Right cardiac atrium (tissue), 5 donors: ENCODE measurements around the gene KIAA1210. TPM values are rescaled to one million over a fixed set of nuclear protein-coding genes. Genes with fewer than 3 reads are reported as not detected.
A peak's percentile ranks its signal among the peaks of the same experiment; 100 is the strongest.

Experiments
- ATAC-seq, 2 donors: fragments of 200-7000 bp; cut with Tn5 transposase; one replicate each; pipeline versions ENCODE4 v1.8.0 to v1.9.1; 2020; ENCODE audit warnings: moderate library complexity in 2 of 2, mild to moderate bottlenecking in 1 of 2
- DNase-seq, 3 donors: peaks; one replicate each; pipeline ENCODE4 v3.0.0-alpha.2; 2020
- H3K27ac ChIP-seq: one replicate; pipeline ENCODE4 v1.5.1; 2013; ENCODE audit warnings: mild to moderate bottlenecking, low read length, control low read depth, moderate library complexity
- H3K27me3 ChIP-seq: one replicate; pipeline ENCODE4 v1.6.1; 2013; ENCODE audit not compliant: control insufficient read depth, insufficient read depth
- H3K4me1 ChIP-seq: one replicate; pipeline ENCODE4 v1.6.1; 2013; ENCODE audit warnings: low read length; ENCODE audit not compliant: control insufficient read depth, insufficient read depth
- H3K4me3 ChIP-seq: one replicate; pipeline ENCODE4 v1.5.1; 2013; ENCODE audit warnings: low read length, control low read depth
- H3K9me3 ChIP-seq: one replicate; pipeline ENCODE4 v1.6.1; 2013; ENCODE audit warnings: low read length; ENCODE audit not compliant: control insufficient read depth
- WGBS: extraction: QIAGEN DNeasy Blood & Tissue Kit; methylation state at CpG from one replicate; pipeline ENCODE4 v1.1.7; 2013; 5-methylcytosine and 5-hydroxymethylcytosine counted together
- intact Hi-C, 4 donors: fragments of 100-400 bp; cut with DNase I; formaldehyde crosslinking; loops; one replicate each; pipeline versions ENCODE4 v1.11.0 to v1.14.0; 2022 to 2023
- polyA plus RNA-seq: library from polyadenylated mRNA; stranded (reverse); fragments of 200-250 nt; gene quantifications from one replicate; pipeline ENCODE4 v1.2.3, GENCODE V29; 2013
- total RNA-seq, 4 donors: library from RNA; stranded (reverse); fragmentation: NEBNext Ultra II Directional; extraction: Animal tissue kit (Norgen Biotek cat#: 25700); gene quantifications; one replicate each; pipeline ENCODE4 v1.2.1, GENCODE V29; 2021
- donor health status: healthy with polysubstance abuse.
- donor health status: DM: no; HTN: yes; CAD: no.
- donor health status: DM: no; HTN: no; CAD: no.
- donor health status: DM: no; HTN: yes; CAD: no; lungs with severe emphysema.
- donor health status: DM: yes; HTN: yes; CAD: no.

Gene KIAA1210
- total and polyA plus RNA-seq, 5 donors, result 0.02 to 0.17 (median 0.09) TPM; not detected in 1

GRCh38 chrX:119069762-119070161 lies 57.9 kb downstream of the KIAA1210 start:
- H3K27ac ChIP-seq, result no peak overlapping the region
- no peaks in the 10 kb centered on the region for H3K9me3 ChIP-seq
- 97% methylated on average over 1 of the region's 1 CpG for WGBS
- intact Hi-C loops, result loop anchor here (5.0 kb wide), 3 partner anchors 62 to 232 kb away; no protein-coding TSS in a partner anchor
- ATAC-seq (no peak), DNase-seq (no peak)
- no peaks in the 10 kb centered on the region for H3K4me1 ChIP-seq
- H3K27me3 ChIP-seq, result no peaks in the 10 kb centered on the region
- H3K4me3 ChIP-seq, result no peak overlapping the region

- Histone ChIP-seq H3K27me3 (no peaks in the 10 kb centered on the region), H3K4me1 (no peaks in the 10 kb centered on the region), H3K4me3 (no peak overlapping the region), H3K9me3 (no peaks in the 10 kb centered on the region), H3K27ac (no peak overlapping the region)
- no peak for DNase-seq
- intact Hi-C loops, result loop anchor here (5.0 kb wide), 3 partner anchors 62 to 232 kb away; no protein-coding TSS in a partner anchor
- WGBS, result 92% methylated on average over 1 of the region's 1 CpG
- no peak for ATAC-seq
Observed at GRCh38 chrX:119069128-119069527, 58.5 kb downstream of the KIAA1210 start.

GRCh38 chrX:119067023-119067739 lies 60.4 kb downstream of the KIAA1210 start:
- DNase-seq (peak; percentile 52 to 80 (median 75)), ATAC-seq (peak; percentile 67 to 71)
- H3K4me1 ChIP-seq, result no peaks in the 10 kb centered on the region
- H3K4me3 ChIP-seq, result no peak overlapping the region
- no peak overlapping the region for H3K27ac ChIP-seq
- no peaks in the 10 kb centered on the region for H3K27me3 ChIP-seq
- intact Hi-C loops, result loop anchor here (5.0 kb wide), 3 partner anchors 60 to 230 kb away; no protein-coding TSS in a partner anchor
- WGBS, result 4% methylated on average over 7 of the region's 7 CpGs
- no peaks in the 10 kb centered on the region for H3K9me3 ChIP-seq

GRCh38 chrX:119063428-119063827 lies 64.2 kb downstream of the KIAA1210 start:
- intact Hi-C loops, result no loop called here
- Histone ChIP-seq H3K4me1 (no peaks in the 10 kb centered on the region), H3K4me3 (no peak overlapping the region), H3K27ac (no peak overlapping the region), H3K9me3 (no peaks in the 10 kb centered on the region), H3K27me3 (no peaks in the 10 kb centered on the region)
- ATAC-seq (no peak), DNase-seq (no peak)
- WGBS, result 94% methylated on average over 7 of the region's 7 CpGs

GRCh38 chrX:119062750-119063374 lies 64.8 kb downstream of the KIAA1210 start:
- DNase-seq, result no peak
- WGBS, result 51% methylated on average over 6 of the region's 6 CpGs

GRCh38 chrX:119055687-119056086 lies 71.9 kb downstream of the KIAA1210 start:
- DNase-seq (peak; percentile 19 to 72 (median 57)), ATAC-seq (peak; percentile 55 to 90)
- intact Hi-C loops, result no loop called here
- Histone ChIP-seq H3K27me3 (no peaks in the 10 kb centered on the region), H3K4me3 (no peak overlapping the region), H3K27ac (peak overlapping the region; percentile 10), H3K9me3 (no peaks in the 10 kb centered on the region), H3K4me1 (peaks cover 1% of the 10 kb centered on the region)
- 54% methylated on average over 2 of the region's 2 CpGs for WGBS

More at GRCh38 chrX:119062750-119063374, 64.8 kb downstream of the KIAA1210 start:
- H3K27ac ChIP-seq, result no peak overlapping the region
- no peaks in the 10 kb centered on the region for H3K27me3 ChIP-seq
- ATAC-seq, result no peak
- no peaks in the 10 kb centered on the region for H3K9me3 ChIP-seq
- intact Hi-C loops, result no loop called here
- no peaks in the 10 kb centered on the region for H3K4me1 ChIP-seq
- no peak overlapping the region for H3K4me3 ChIP-seq

GRCh38 chrX:119045884-119046283 lies 81.7 kb downstream of the KIAA1210 start:
- H3K9me3 ChIP-seq, result no peaks in the 10 kb centered on the region
- ATAC-seq (no peak), DNase-seq (no peak)
- intact Hi-C loops, result no loop called here
- no peak overlapping the region for H3K27ac ChIP-seq
- H3K27me3 ChIP-seq, result no peaks in the 10 kb centered on the region
- 95% methylated on average over 2 of the region's 2 CpGs for WGBS
- H3K4me3 ChIP-seq, result no peak overlapping the region
- no peaks in the 10 kb centered on the region for H3K4me1 ChIP-seq

- H3K4me3 ChIP-seq, result no peak overlapping the region
Observed at GRCh38 chrX:119042996-119043395, 84.6 kb downstream of the KIAA1210 start.

GRCh38 chrX:119042040-119042439 lies 85.6 kb downstream of the KIAA1210 start:
- no peaks in the 10 kb centered on the region for H3K27me3 ChIP-seq
- no peak overlapping the region for H3K4me3 ChIP-seq
- DNase-seq, result no peak
- no peaks in the 10 kb centered on the region for H3K9me3 ChIP-seq
- ATAC-seq, result no peak
- intact Hi-C loops, result no loop called here
- 92% methylated on average over 3 of the region's 3 CpGs for WGBS
- H3K4me1 ChIP-seq, result no peaks in the 10 kb centered on the region
- no peak overlapping the region for H3K27ac ChIP-seq

More at GRCh38 chrX:119042996-119043395, 84.6 kb downstream of the KIAA1210 start:
- no peak for DNase-seq
- WGBS, result 97% methylated on average over 1 of the region's 1 CpG
- ATAC-seq, result no peak
- intact Hi-C loops, result no loop called here
- Histone ChIP-seq H3K9me3 (no peaks in the 10 kb centered on the region), H3K27ac (no peak overlapping the region), H3K27me3 (no peaks in the 10 kb centered on the region), H3K4me1 (no peaks in the 10 kb centered on the region)

GRCh38 chrX:119041175-119041574 lies 86.4 kb downstream of the KIAA1210 start:
- Histone ChIP-seq H3K4me1 (no peaks in the 10 kb centered on the region), H3K27ac (peak overlapping the region; percentile 50), H3K4me3 (no peak overlapping the region), H3K27me3 (no peaks in the 10 kb centered on the region), H3K9me3 (no peaks in the 10 kb centered on the region)
- DNase-seq (peak in 2 of 3 donors; percentile 61 to 68), ATAC-seq (peak; percentile 97 to 98)
- intact Hi-C loops, result no loop called here
- 23% methylated on average over 4 of the region's 4 CpGs for WGBS

- H3K4me1 ChIP-seq, result no peaks in the 10 kb centered on the region
- DNase-seq (no peak), ATAC-seq (no peak)
- H3K9me3 ChIP-seq, result no peaks in the 10 kb centered on the region
- intact Hi-C loops, result no loop called here
- no peaks in the 10 kb centered on the region for H3K27me3 ChIP-seq
- 35% methylated on average over 6 of the region's 6 CpGs for WGBS
- H3K4me3 ChIP-seq, result no peak overlapping the region
- no peak overlapping the region for H3K27ac ChIP-seq
Observed at GRCh38 chrX:119040432-119040831, 87.2 kb downstream of the KIAA1210 start.
